Mammary epithelial cell (primary cell): ENCODE results near the gene RAI2.

Experiments
- CTCF ChIP-seq, 2 donors: IDR thresholded peaks in 1 of 2; conservative IDR thresholded peaks in 1 of 2; 2 replicates each; pipeline ENCODE4 v1.5.1; 2011 to 2012; ENCODE audit warnings: inconsistent platforms in 2 of 2, low read length in 2 of 2, mild to moderate bottlenecking in 2 of 2, control low read depth in 1 of 2, low read depth in 1 of 2; ENCODE audit not compliant: insufficient read depth in 1 of 2; ENCODE audit errors: extremely low read depth in 1 of 2
- EZH2 ChIP-seq: IDR thresholded peaks from 2 replicates; pipeline ENCODE4 v1.6.1; 2012; ENCODE audit warnings: low read length, inconsistent platforms, borderline replicate concordance

- TF ChIP-seq CTCF (conservative IDR thresholded peaks at IDR 0.05 in 1 of 2, IDR thresholded peaks at IDR 0.05 in 1 of 2; ENCODE audit: extremely low read depth in 1 of 2, insufficient read depth in 1 of 2, low read depth in 1 of 2, low read length in 2 of 2) (no peak), EZH2 (no peak)
Measured at GRCh38 chrX:17848545-17849265, 12.4 kb downstream of the RAI2 start.
